ENCODE results near the gene ROR1.

GRCh38 chr1:64043288-64043687, 269.5 kb downstream of the ROR1 start:
- no peak for TF ChIP-seq CTCF (IDR thresholded peaks at IDR 0.05; ENCODE audit: borderline replicate concordance, extremely low read depth, low read length, poor library complexity, severe bottlenecking)
- TF ChIP-seq EZH2 (IDR thresholded peaks at IDR 0.05; ENCODE audit: borderline replicate concordance, low read depth, low read length, severe bottlenecking): no peak
